Measurements from ENCODE around the gene LIN37. TPM values are rescaled to one million over a fixed set of nuclear protein-coding genes. Genes with fewer than 3 reads are reported as not detected.

The LIN37 gene
- total and polyA plus RNA-seq, 2 of the 13 experiments (the other 11 are each of a cell fraction or from before 2014, with no cell fraction given): 6.3 to 8.7 TPM

- Histone ChIP-seq H3K4me3 (replicated peaks in 1 of 3; ENCODE audit: insufficient read depth in 1 of 3, low read depth in 2 of 3, low read length in 3 of 3) (no peak overlapping the region), H3K4me1 (ENCODE audit: insufficient read depth, low read length) (peaks cover 28% of the 10 kb centered on the region), H3K79me2 (ENCODE audit: insufficient read depth, low read length) (no peaks in the 10 kb centered on the region), H3K27ac (ENCODE audit: extremely low read length, insufficient read depth, low read length) (no peak overlapping the region), H3K9me3 (ENCODE audit: low read length) (no peaks in the 10 kb centered on the region), H3K36me3 (replicated peaks in 1 of 2; ENCODE audit: control insufficient read depth in 1 of 2, insufficient read depth in 2 of 2, low read length in 2 of 2) (peaks cover 0 to 2% of the 10 kb centered on the region in 2 experiments; a peak in 2 of 5 replicates), H4K20me1 (ENCODE audit: insufficient read depth, low read length) (no peaks in the 10 kb centered on the region), H3K9ac (ENCODE audit: insufficient read depth, low read depth, low read length) (no peak overlapping the region), H2AFZ (ENCODE audit: low read length) (no peak overlapping the region), H3K4me2 (ENCODE audit: low read depth, low read length) (no peak overlapping the region), H3K27me3 (ENCODE audit: control insufficient read depth in 1 of 2, insufficient read depth in 2 of 2, low read length in 2 of 2) (no peaks in the 10 kb centered on the region)
- intact Hi-C loops (cut with micrococcal nuclease; ENCODE audit: unreplicated experiment): no loop called here
- FAIRE-seq (no peak), DNase-seq (ENCODE audit: low spot score) (no peak), ATAC-seq (no peak)
- in situ Hi-C loops (cut with HindIII; ENCODE audit: extremely low pct_ligation_motif_present, low pct_unique_long_range_greater_than_20kb): no loop called here
- 100% methylated on average over 1 of the region's 10 CpGs for WGBS (ENCODE audit: low lambda C conversion rate)
- no TSS peak for BruUV-seq (replicated peaks)
- TF ChIP-seq ZBTB33 (CRISPR knock-in tag; IDR thresholded peaks at IDR 0.05) (no peak), ZNF615 (CRISPR knock-in tag; IDR thresholded peaks at IDR 0.05; ENCODE audit: borderline replicate concordance) (no peak), ZBTB26 (CRISPR knock-in tag; IDR thresholded peaks at IDR 0.05; ENCODE audit: borderline replicate concordance) (no peak), ZNF24 (IDR thresholded peaks at IDR 0.05) (no peak), SRF (IDR thresholded peaks at IDR 0.05; ENCODE audit: low read depth, low read length) (no peak), ZNF563 (CRISPR knock-in tag; IDR thresholded peaks at IDR 0.05) (no peak), SRSF4 (IDR thresholded peaks at IDR 0.05; ENCODE audit: low read depth, low read length, poor library complexity, severe bottlenecking) (no peak), FOXO1 (CRISPR knock-in tag; IDR thresholded peaks at IDR 0.05) (no peak), MEIS1 (CRISPR knock-in tag; IDR thresholded peaks at IDR 0.05; ENCODE audit: borderline replicate concordance) (no peak)
- TF ChIP-seq, protein P1, sequence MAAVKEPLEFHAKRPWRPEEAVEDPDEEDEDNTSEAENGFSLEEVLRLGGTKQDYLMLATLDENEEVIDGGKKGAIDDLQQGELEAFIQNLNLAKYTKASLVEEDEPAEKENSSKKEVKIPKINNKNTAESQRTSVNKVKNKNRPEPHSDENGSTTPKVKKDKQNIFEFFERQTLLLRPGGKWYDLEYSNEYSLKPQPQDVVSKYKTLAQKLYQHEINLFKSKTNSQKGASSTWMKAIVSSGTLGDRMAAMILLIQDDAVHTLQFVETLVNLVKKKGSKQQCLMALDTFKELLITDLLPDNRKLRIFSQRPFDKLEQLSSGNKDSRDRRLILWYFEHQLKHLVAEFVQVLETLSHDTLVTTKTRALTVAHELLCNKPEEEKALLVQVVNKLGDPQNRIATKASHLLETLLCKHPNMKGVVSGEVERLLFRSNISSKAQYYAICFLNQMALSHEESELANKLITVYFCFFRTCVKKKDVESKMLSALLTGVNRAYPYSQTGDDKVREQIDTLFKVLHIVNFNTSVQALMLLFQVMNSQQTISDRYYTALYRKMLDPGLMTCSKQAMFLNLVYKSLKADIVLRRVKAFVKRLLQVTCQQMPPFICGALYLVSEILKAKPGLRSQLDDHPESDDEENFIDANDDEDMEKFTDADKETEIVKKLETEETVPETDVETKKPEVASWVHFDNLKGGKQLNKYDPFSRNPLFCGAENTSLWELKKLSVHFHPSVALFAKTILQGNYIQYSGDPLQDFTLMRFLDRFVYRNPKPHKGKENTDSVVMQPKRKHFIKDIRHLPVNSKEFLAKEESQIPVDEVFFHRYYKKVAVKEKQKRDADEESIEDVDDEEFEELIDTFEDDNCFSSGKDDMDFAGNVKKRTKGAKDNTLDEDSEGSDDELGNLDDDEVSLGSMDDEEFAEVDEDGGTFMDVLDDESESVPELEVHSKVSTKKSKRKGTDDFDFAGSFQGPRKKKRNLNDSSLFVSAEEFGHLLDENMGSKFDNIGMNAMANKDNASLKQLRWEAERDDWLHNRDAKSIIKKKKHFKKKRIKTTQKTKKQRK (IDR thresholded peaks at IDR 0.05; ENCODE audit: low read length): no peak
- TF ChIP-seq, protein P2, sequence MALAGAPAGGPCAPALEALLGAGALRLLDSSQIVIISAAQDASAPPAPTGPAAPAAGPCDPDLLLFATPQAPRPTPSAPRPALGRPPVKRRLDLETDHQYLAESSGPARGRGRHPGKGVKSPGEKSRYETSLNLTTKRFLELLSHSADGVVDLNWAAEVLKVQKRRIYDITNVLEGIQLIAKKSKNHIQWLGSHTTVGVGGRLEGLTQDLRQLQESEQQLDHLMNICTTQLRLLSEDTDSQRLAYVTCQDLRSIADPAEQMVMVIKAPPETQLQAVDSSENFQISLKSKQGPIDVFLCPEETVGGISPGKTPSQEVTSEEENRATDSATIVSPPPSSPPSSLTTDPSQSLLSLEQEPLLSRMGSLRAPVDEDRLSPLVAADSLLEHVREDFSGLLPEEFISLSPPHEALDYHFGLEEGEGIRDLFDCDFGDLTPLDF (CRISPR knock-in tag; IDR thresholded peaks at IDR 0.05): no peak
- ChIA-PET CTCF (ENCODE audit: low intra/inter-chr PET ratio, low total read pairs) (no interaction called here), POLR2A (no interaction called here)
Measured at GRCh38 chr19:35785339-35785627, 36.9 kb downstream of the LIN37 start.
